Measurements from ENCODE around the gene DHODH.

GRCh38 chr16:72022127-72022526, 13.6 kb downstream of the DHODH start:
- TF ChIP-seq PHF8 (IDR thresholded peaks at IDR 0.05; ENCODE audit: borderline replicate concordance, low read depth), result no peak
- TF ChIP-seq CTCF (IDR thresholded peaks at IDR 0.05), result no peak
- TF ChIP-seq JUNB (IDR thresholded peaks at IDR 0.05), result no peak
- no peak for TF ChIP-seq NFE2L2 (conservative IDR thresholded peaks at IDR 0.05; ENCODE audit: low read length)
- TF ChIP-seq EHF (CRISPR knock-in tag; IDR thresholded peaks at IDR 0.05), result no peak
- TF ChIP-seq BHLHE40 (IDR thresholded peaks at IDR 0.05; ENCODE audit: low read depth, low read length), result no peak
- no peak for TF ChIP-seq MAFK (IDR thresholded peaks at IDR 0.05; ENCODE audit: partially characterized antibody)
- TF ChIP-seq SMC3 (IDR thresholded peaks at IDR 0.05), result no peak
- no peak for TF ChIP-seq POLR2A (IDR thresholded peaks at IDR 0.05; ENCODE audit: low read length)
- TF ChIP-seq HOXA7 (CRISPR knock-in tag; IDR thresholded peaks at IDR 0.05), result no peak
- TF ChIP-seq BCL3 (IDR thresholded peaks at IDR 0.05), result no peak
- TF ChIP-seq, protein P1, sequence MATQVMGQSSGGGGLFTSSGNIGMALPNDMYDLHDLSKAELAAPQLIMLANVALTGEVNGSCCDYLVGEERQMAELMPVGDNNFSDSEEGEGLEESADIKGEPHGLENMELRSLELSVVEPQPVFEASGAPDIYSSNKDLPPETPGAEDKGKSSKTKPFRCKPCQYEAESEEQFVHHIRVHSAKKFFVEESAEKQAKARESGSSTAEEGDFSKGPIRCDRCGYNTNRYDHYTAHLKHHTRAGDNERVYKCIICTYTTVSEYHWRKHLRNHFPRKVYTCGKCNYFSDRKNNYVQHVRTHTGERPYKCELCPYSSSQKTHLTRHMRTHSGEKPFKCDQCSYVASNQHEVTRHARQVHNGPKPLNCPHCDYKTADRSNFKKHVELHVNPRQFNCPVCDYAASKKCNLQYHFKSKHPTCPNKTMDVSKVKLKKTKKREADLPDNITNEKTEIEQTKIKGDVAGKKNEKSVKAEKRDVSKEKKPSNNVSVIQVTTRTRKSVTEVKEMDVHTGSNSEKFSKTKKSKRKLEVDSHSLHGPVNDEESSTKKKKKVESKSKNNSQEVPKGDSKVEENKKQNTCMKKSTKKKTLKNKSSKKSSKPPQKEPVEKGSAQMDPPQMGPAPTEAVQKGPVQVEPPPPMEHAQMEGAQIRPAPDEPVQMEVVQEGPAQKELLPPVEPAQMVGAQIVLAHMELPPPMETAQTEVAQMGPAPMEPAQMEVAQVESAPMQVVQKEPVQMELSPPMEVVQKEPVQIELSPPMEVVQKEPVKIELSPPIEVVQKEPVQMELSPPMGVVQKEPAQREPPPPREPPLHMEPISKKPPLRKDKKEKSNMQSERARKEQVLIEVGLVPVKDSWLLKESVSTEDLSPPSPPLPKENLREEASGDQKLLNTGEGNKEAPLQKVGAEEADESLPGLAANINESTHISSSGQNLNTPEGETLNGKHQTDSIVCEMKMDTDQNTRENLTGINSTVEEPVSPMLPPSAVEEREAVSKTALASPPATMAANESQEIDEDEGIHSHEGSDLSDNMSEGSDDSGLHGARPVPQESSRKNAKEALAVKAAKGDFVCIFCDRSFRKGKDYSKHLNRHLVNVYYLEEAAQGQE (IDR thresholded peaks at IDR 0.05), result no peak
- no peak for TF ChIP-seq ZNF302 (CRISPR knock-in tag; IDR thresholded peaks at IDR 0.05)
- TF ChIP-seq POLR2AphosphoS2 (conservative IDR thresholded peaks at IDR 0.05; ENCODE audit: low read length), result no peak

Data from A549 (cell line).